OCI-LY1 (cell line): ENCODE data around the gene FARS2.

Experiments used
- H2AFZ ChIP-seq: fragments of 200-600 bp; sonication (generic), shearing (Covaris generic); 2 replicates; pipeline ENCODE4 v1.6.0; 2014; ENCODE audit warnings: antibody characterized with exemption, mild to moderate bottlenecking, low read length
- H3F3A ChIP-seq: fragments of 200-600 bp; sonication (generic), shearing (Covaris generic); 2 replicates; pipeline ENCODE4 v1.6.0; 2014; ENCODE audit warnings: mild to moderate bottlenecking, antibody characterized with exemption, low read length, moderate library complexity; ENCODE audit not compliant: insufficient read depth
- H3K27ac ChIP-seq: fragments of 200-600 bp; sonication (generic); 2 replicates; pipeline ENCODE4 v1.5.1; 2014; ENCODE audit warnings: low read length, mixed run types, mild to moderate bottlenecking, low read depth; ENCODE audit not compliant: poor library complexity, severe bottlenecking
- H3K27me3 ChIP-seq: fragments of 200-600 bp; sonication (generic); 2 replicates; pipeline ENCODE4 v1.6.0; 2014; ENCODE audit warnings: antibody characterized with exemption, mild to moderate bottlenecking, low read length, moderate library complexity; ENCODE audit not compliant: insufficient read depth
- H3K36me3 ChIP-seq: fragments of 200-600 bp; sonication (generic); 2 replicates; pipeline ENCODE4 v1.6.1; 2014; ENCODE audit warnings: mild to moderate bottlenecking, antibody characterized with exemption, low read length, moderate library complexity, mixed read lengths; ENCODE audit not compliant: insufficient read depth
- H3K4me1 ChIP-seq: fragments of 200-600 bp; sonication (generic); 2 replicates; pipeline ENCODE4 v1.5.1; 2014; ENCODE audit warnings: mild to moderate bottlenecking, low read length, moderate library complexity; ENCODE audit not compliant: insufficient read depth, severe bottlenecking
- H3K4me2 ChIP-seq: fragments of 200-600 bp; sonication (generic), shearing (Covaris generic); 2 replicates; pipeline ENCODE4 v1.6.1; 2014; ENCODE audit warnings: low read length
- H3K4me3 ChIP-seq: fragments of 200-600 bp; sonication (generic); 2 replicates; pipeline ENCODE4 v1.5.1; 2014; ENCODE audit warnings: low read length, low read depth, mild to moderate bottlenecking, mixed read lengths; ENCODE audit not compliant: poor library complexity, severe bottlenecking
- H3K79me2 ChIP-seq: fragments of 200-600 bp; shearing (Covaris generic); 2 replicates; pipeline ENCODE4 v1.6.1; 2016; ENCODE audit warnings: mixed run types, low read length, mixed read lengths; ENCODE audit not compliant: insufficient read depth
- H3K9ac ChIP-seq: fragments of 200-600 bp; sonication (generic), shearing (Covaris generic); 2 replicates; pipeline ENCODE4 v1.6.1; 2014; ENCODE audit warnings: mild to moderate bottlenecking, low read length, mixed read lengths
- H3K9me2 ChIP-seq: fragments of 200-600 bp; sonication (generic), shearing (Covaris generic); 2 replicates; pipeline ENCODE4 v1.6.1; 2014; ENCODE audit warnings: low read depth, mild to moderate bottlenecking, low read length, mixed read lengths
- H3K9me3 ChIP-seq: fragments of 200-600 bp; shearing (Covaris generic); 2 replicates; pipeline ENCODE4 v1.6.1; 2014; ENCODE audit warnings: low read length, mixed read lengths
- H4K20me1 ChIP-seq: fragments of 200-600 bp; sonication (generic), shearing (Covaris generic); 2 replicates; pipeline ENCODE4 v1.6.0; 2016; ENCODE audit warnings: mild to moderate bottlenecking, low read length; ENCODE audit not compliant: insufficient read depth
- CTCF ChIP-seq: fragments of 200-600 bp; sonication (generic), shearing (Covaris generic); IDR thresholded peaks from 2 replicates; pipeline ENCODE4 v1.5.1; 2017; ENCODE audit warnings: mild to moderate bottlenecking, antibody characterized with exemption, low read length, moderate library complexity, mixed read lengths
- EZH2 ChIP-seq: fragments of 200-600 bp; sonication (generic), shearing (Covaris generic); IDR thresholded peaks from 2 replicates; pipeline ENCODE4 v1.8.0; 2017; ENCODE audit warnings: borderline replicate concordance, mixed run types, mild to moderate bottlenecking, antibody characterized with exemption, low read length, moderate library complexity, mixed read lengths

FARS2 gene

DNA sequence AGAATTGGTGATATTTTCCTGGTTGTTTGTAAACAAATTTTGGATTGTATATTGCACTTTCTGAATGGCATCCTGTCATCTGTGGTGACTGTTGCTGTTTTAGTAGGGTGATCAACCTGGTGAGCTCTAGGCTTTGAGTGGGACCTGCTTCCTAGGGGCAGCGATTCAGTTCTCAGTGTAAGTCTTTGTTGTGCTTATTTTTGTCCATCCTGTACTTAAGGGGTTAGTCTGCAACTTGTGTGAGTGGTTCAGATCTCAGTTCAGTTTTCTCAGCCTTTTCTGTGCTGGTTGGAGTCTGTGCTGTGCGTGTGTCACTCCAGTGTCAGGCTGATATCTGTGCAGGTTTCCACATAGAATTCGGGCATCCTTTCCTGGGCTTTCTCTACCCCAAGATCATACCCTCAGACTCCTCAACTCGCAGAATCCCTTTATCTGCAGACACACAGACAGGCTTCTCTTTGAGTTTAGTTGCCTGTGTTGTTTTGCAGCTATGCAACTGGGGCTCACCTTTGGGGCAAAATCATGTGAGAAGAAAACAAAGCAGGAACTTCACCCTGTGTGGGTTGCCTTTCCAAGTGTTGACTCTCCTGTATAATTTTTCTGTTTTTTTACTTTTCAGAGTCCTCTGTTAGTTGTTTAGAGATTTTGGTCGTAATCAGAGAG lies 177.7 kb downstream of the FARS2 start:
- Histone ChIP-seq H4K20me1 (no peaks in the 10 kb centered on the region), H3K36me3 (no peaks in the 10 kb centered on the region), H3K79me2 (no peaks in the 10 kb centered on the region), H3K9me3 (no peaks in the 10 kb centered on the region), H3K9me2 (no peaks in the 10 kb centered on the region), H3K9ac (peak overlapping the region; percentile 12; the same call in 1 of the 2 replicates), H3F3A (no peaks in the 10 kb centered on the region), H3K4me1 (peaks cover 49% of the 10 kb centered on the region), H3K4me2 (peak overlapping the region; percentile 30; the same call in 1 of the 2 replicates), H3K27ac (peak overlapping the region; percentile 67), H3K27me3 (no peaks in the 10 kb centered on the region), H3K4me3 (no peak overlapping the region), H2AFZ (no peak overlapping the region)
- no peak for TF ChIP-seq CTCF
- TF ChIP-seq EZH2: no peak

GRCh38 chr6:5439749-5440148 lies 178.4 kb downstream of the FARS2 start:
- Histone ChIP-seq H3K36me3 (no peaks in the 10 kb centered on the region), H2AFZ (no peak overlapping the region), H4K20me1 (no peaks in the 10 kb centered on the region), H3K4me3 (no peak overlapping the region), H3K4me2 (peak overlapping the region; percentile 30; the same call in 1 of the 2 replicates), H3K4me1 (peaks cover 49% of the 10 kb centered on the region), H3K9me2 (no peaks in the 10 kb centered on the region), H3K9ac (no peak overlapping the region; the same call in 1 of the 2 replicates), H3F3A (no peaks in the 10 kb centered on the region), H3K27ac (peak overlapping the region; percentile 67), H3K27me3 (no peaks in the 10 kb centered on the region), H3K9me3 (no peaks in the 10 kb centered on the region), H3K79me2 (no peaks in the 10 kb centered on the region)
- no peak for TF ChIP-seq CTCF
- TF ChIP-seq EZH2: no peak

- H3K27me3 ChIP-seq: no peaks in the 10 kb centered on the region
- H3F3A ChIP-seq: no peaks in the 10 kb centered on the region
- H3K9me2 ChIP-seq: no peaks in the 10 kb centered on the region
- no peaks in the 10 kb centered on the region for H4K20me1 ChIP-seq
- no peaks in the 10 kb centered on the region for H3K36me3 ChIP-seq
- peak overlapping the region; percentile 82 for H3K27ac ChIP-seq
- no peak overlapping the region for H3K4me3 ChIP-seq
- no peak overlapping the region for H3K9ac ChIP-seq
- H3K79me2 ChIP-seq: no peaks in the 10 kb centered on the region
- peaks cover 49% of the 10 kb centered on the region for H3K4me1 ChIP-seq
- H3K9me3 ChIP-seq: no peaks in the 10 kb centered on the region
- TF ChIP-seq EZH2 (no peak), CTCF (no peak)
- no peak overlapping the region for H2AFZ ChIP-seq
- H3K4me2 ChIP-seq: no peak overlapping the region; the same call in 1 of the 2 replicates
Observed at GRCh38 chr6:5442319-5442718, 181.0 kb downstream of the FARS2 start.
